ENCODE measurements around the gene ANKRD44.
A peak's percentile ranks its signal among the peaks of the same experiment; 100 is the strongest.

The ANKRD44 gene

GRCh38 chr2:197156771-197157170 is 153.8 kb downstream of the ANKRD44 start:
- no peak for TF ChIP-seq CTCF (IDR thresholded peaks at IDR 0.05; ENCODE audit: low read depth, low read length)
- H3K4me3 ChIP-seq (ENCODE audit: low read depth, low read length): no peak overlapping the region

DNA sequence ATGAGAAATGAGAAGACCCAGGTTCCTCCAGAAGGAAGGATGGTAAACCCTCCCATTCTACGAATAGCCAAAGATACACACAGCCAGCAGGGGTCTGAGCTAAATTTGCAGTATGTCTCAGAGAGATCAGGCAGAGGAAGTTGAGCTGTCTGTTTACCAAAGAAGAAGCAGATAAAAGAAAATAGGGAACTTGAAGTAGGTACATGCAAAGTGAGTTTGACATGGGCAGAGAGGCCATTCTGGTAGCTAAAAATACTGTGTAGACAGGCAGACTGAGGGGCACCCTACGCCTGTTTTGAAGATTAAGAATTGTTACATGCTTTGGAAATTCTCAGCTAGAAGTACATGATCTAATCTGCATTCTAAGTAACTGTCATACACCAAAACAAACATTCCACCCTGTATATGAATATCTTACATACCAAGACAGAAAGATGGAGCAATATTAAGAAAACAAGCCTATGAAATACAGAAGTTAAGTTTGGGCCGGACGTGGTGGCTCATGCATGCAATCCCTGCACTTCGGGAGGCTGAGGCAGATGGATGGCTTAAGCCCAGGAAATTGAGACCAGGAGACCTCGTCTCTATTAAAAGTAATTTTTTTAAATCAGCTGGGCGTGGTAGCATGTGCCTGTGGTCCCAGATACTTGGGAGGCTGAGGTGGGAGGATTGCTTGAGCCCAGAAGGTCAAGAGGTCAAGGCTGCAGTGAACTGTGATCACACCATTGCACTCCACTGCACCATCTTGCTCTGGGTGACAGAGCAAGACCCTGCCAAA is 157.9 kb downstream of the ANKRD44 start:
- H3K4me3 ChIP-seq (ENCODE audit: low read depth, low read length): no peak overlapping the region

GRCh38 chr2:197149546-197149945 is 161.0 kb downstream of the ANKRD44 start:
- no peak for TF ChIP-seq CTCF (IDR thresholded peaks at IDR 0.05; ENCODE audit: low read depth, low read length)
- no peak overlapping the region for H3K4me3 ChIP-seq (ENCODE audit: low read depth, low read length)

More for the DNA sequence above, 157.9 kb downstream of the ANKRD44 start:
- 0 out of 2 replicates have a peak, but pooled peaks have one; percentile 11 for TF ChIP-seq CTCF (IDR thresholded peaks at IDR 0.05; ENCODE audit: low read depth, low read length)

DNA sequence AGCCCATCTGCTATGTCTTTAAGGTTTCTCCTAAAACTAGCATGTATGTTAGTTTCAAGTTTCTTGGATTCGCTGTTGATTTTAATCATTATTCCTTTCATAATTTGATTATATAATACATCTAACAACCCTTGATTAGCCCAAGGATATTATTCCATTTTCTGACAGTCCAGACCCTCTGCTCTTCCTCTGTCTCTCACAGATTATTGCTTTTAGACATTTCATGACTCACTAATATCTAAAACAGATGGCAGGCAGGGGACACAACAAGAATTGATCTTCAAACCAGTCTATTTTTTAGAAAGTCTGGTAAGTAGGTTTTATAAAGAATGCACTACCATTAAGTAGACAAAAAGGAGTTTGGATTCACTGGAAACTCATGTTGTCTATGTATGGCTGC is 162.2 kb downstream of the ANKRD44 start:
- no peak overlapping the region for H3K4me3 ChIP-seq (ENCODE audit: low read depth, low read length)
- TF ChIP-seq CTCF (IDR thresholded peaks at IDR 0.05; ENCODE audit: low read depth, low read length): no peak

DNA sequence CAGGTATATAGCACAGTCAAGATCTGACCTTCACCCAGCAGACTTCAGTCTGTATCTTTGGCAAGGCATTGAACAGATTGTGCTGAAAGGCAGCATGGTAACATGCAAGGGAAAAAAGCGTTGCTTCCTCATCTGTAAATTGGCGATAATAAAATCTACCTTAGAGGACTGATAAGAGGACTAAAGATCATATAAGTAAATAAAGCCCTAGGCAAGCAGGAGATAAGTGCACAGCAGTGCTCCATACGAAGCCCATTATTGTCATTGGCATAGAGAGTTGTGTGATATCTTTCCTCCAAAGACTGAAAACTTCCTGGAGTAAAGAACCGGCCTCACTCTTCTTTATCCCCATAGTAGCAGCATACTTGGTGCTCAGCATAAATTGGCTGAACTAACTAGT is 162.6 kb downstream of the ANKRD44 start:
- no peak for TF ChIP-seq CTCF (IDR thresholded peaks at IDR 0.05; ENCODE audit: low read depth, low read length)
- no peak overlapping the region for H3K4me3 ChIP-seq (ENCODE audit: low read depth, low read length)

DNA sequence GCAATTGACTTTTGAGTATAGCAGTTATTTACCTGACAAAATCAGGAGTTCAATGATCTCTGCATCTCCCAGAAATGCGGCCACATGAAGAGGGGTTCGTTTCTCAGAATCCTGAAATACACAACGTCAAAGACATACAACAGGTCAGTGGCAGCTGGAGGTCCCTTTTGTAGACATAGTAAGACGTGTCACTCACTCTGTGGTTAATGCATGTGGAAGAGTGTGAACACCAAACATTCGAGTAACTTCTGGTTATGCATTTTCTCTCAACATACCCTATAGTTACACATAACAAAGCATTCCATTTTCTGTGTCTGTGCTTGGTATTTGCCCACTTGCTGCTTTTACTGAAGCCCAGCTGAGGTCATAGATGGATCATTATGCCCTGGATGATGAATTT is 163.6 kb downstream of the ANKRD44 start:
- no peak for TF ChIP-seq CTCF (IDR thresholded peaks at IDR 0.05; ENCODE audit: low read depth, low read length)
- no peak overlapping the region for H3K4me3 ChIP-seq (ENCODE audit: low read depth, low read length)

- TF ChIP-seq CTCF (IDR thresholded peaks at IDR 0.05; ENCODE audit: low read depth, low read length): no peak
- no peak overlapping the region for H3K4me3 ChIP-seq (ENCODE audit: low read depth, low read length)
Measured at GRCh38 chr2:197145471-197146056, 165.0 kb downstream of the ANKRD44 start.
